ENCODE data around the gene TNIP1. TPM values are rescaled to one million over a fixed set of nuclear protein-coding genes. Genes with fewer than 3 reads are reported as not detected.
A peak's percentile ranks its signal among the peaks of the same experiment; 100 is the strongest.

TNIP1 gene
- total and polyA plus RNA-seq, 3 donors from 2014 or later, result 43.5 to 58.3 (median 48.4) TPM

- intact Hi-C loops (cut with DNase I; ENCODE audit: low total_unique reads), result no loop called here
- H3K27ac ChIP-seq, result peak overlapping the region in 1 of 2 donors; percentile 85
Observed at GRCh38 chr5:151024440-151025249, 56.2 kb downstream of the TNIP1 start.

GRCh38 chr5:151023651-151024050 lies 57.2 kb downstream of the TNIP1 start:
- no peaks in the 10 kb centered on the region for H3K27me3 ChIP-seq
- DNase-seq, result peak; percentile 75
- 45 to 53% methylated on average over 7 to 8 of the region's 8 CpGs for WGBS, 2 donors
- H3K4me3 ChIP-seq, result no peak overlapping the region
- no peak for TF ChIP-seq POLR2A (IDR thresholded peaks at IDR 0.05)
- TF ChIP-seq, protein P1, sequence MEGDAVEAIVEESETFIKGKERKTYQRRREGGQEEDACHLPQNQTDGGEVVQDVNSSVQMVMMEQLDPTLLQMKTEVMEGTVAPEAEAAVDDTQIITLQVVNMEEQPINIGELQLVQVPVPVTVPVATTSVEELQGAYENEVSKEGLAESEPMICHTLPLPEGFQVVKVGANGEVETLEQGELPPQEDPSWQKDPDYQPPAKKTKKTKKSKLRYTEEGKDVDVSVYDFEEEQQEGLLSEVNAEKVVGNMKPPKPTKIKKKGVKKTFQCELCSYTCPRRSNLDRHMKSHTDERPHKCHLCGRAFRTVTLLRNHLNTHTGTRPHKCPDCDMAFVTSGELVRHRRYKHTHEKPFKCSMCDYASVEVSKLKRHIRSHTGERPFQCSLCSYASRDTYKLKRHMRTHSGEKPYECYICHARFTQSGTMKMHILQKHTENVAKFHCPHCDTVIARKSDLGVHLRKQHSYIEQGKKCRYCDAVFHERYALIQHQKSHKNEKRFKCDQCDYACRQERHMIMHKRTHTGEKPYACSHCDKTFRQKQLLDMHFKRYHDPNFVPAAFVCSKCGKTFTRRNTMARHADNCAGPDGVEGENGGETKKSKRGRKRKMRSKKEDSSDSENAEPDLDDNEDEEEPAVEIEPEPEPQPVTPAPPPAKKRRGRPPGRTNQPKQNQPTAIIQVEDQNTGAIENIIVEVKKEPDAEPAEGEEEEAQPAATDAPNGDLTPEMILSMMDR (IDR thresholded peaks at IDR 0.05), result no peak
- peaks cover 53% of the 10 kb centered on the region for H3K4me1 ChIP-seq
- peak overlapping the region; percentile 75 to 85 for H3K27ac ChIP-seq
- intact Hi-C loops (cut with DNase I; ENCODE audit: low total_unique reads), result no loop called here
- no peaks in the 10 kb centered on the region for H3K9me3 ChIP-seq
- no peaks in the 10 kb centered on the region for H3K36me3 ChIP-seq (ENCODE audit: low read depth, missing control alignments)

More at GRCh38 chr5:151024440-151025249, 56.2 kb downstream of the TNIP1 start:
- WGBS, 2 donors, result 78 to 85% methylated on average over 6 to 7 of the region's 7 CpGs
- TF ChIP-seq, protein P1 (IDR thresholded peaks at IDR 0.05), result no peak
- TF ChIP-seq POLR2A (IDR thresholded peaks at IDR 0.05), result no peak
- no peaks in the 10 kb centered on the region for H3K27me3 ChIP-seq
- H3K36me3 ChIP-seq (ENCODE audit: low read depth, missing control alignments), result no peaks in the 10 kb centered on the region
- H3K4me3 ChIP-seq, result no peak overlapping the region
- H3K9me3 ChIP-seq, result no peaks in the 10 kb centered on the region
- H3K4me1 ChIP-seq, result peaks cover 53% of the 10 kb centered on the region
- DNase-seq, result no peak

DNA sequence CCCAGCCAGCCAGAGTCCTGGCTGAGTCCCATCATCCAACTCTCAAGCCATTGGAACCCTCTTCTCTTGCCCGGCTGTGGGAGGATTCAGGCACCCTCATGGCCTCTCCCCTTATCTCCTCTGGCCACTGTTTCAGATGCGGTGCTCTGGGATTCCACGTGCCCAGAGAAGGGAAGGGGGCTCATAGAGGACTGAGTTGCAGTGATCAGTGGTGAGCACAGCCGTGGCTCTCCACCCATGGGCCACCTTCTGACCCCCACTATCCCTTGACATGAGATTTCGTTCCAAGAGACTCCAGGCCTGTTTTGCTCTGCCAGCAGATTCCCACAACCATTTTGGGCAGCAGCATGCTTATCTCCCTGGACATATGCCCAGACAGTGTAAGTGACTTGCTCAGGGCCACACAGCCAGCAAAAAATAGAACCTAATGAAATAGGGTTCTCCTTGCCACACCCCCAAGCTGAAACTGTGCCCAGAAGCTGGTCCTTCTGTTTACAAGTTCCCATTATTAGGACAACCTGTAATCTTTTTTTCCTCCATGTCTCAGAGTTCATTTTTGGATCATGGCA lies 57.7 kb downstream of the TNIP1 start:
- 26 to 43% methylated on average over 5 of the region's 5 CpGs for WGBS, 2 donors
- DNase-seq, result peak; percentile 91
- Histone ChIP-seq H3K4me1 (peaks cover 53% of the 10 kb centered on the region), H3K27ac (peak overlapping the region; percentile 75 to 85), H3K9me3 (no peaks in the 10 kb centered on the region), H3K4me3 (no peak overlapping the region), H3K36me3 (ENCODE audit: low read depth, missing control alignments) (no peaks in the 10 kb centered on the region), H3K27me3 (no peaks in the 10 kb centered on the region)
- TF ChIP-seq, protein P1 (IDR thresholded peaks at IDR 0.05), result no peak
- no peak for TF ChIP-seq POLR2A (IDR thresholded peaks at IDR 0.05)
- intact Hi-C loops (cut with DNase I; ENCODE audit: low total_unique reads), result no loop called here

GRCh38 chr5:151022511-151023018 lies 58.3 kb downstream of the TNIP1 start:
- intact Hi-C loops (cut with DNase I; ENCODE audit: low total_unique reads), result no loop called here
- TF ChIP-seq, protein P1 (IDR thresholded peaks at IDR 0.05), result no peak
- TF ChIP-seq POLR2A (IDR thresholded peaks at IDR 0.05), result no peak
- no peaks in the 10 kb centered on the region for H3K9me3 ChIP-seq
- H3K4me3 ChIP-seq, result no peak overlapping the region
- peak; percentile 38 for DNase-seq
- H3K36me3 ChIP-seq (ENCODE audit: low read depth, missing control alignments), result no peaks in the 10 kb centered on the region
- peaks cover 53% of the 10 kb centered on the region for H3K4me1 ChIP-seq
- peak overlapping the region; percentile 75 to 85 for H3K27ac ChIP-seq
- 47 to 80% methylated on average over 7 of the region's 7 CpGs for WGBS, 2 donors
- H3K27me3 ChIP-seq, result no peaks in the 10 kb centered on the region

Measured in testis (tissue), 3 donors.